GM23338 (cell line): ENCODE results near the gene CXCR5. TPM values are rescaled to one million over a fixed set of nuclear protein-coding genes. Genes with fewer than 3 reads are reported as not detected.

Experiments
- ATAC-seq: fragments of 200-7000 bp; cut with Tn5 transposase; 3 replicates; pipeline ENCODE4 v1.9.1; 2020
- DNase-seq: peaks from one replicate; pipeline ENCODE4 v3.0.0-alpha.2; 2015; ENCODE audit warnings: low spot score
- H2AFZ ChIP-seq: fragments of 200-600 bp; sonication (generic); 2 replicates; pipeline ENCODE4 v1.8.0; 2016; ENCODE audit warnings: antibody characterized with exemption, mild to moderate bottlenecking, moderate library complexity
- H3F3A ChIP-seq: fragments of 200-600 bp; sonication (generic); replicated peaks from 2 replicates; pipeline ENCODE4 v1.8.0; 2017; ENCODE audit warnings: antibody characterized with exemption, mixed run types, low read depth
- H3K27ac ChIP-seq: fragments of 200-600 bp; sonication (generic); 2 replicates; pipeline ENCODE4 v1.6.1; 2016; ENCODE audit warnings: low read depth
- H3K27me3 ChIP-seq: fragments of 200-600 bp; sonication (generic); 2 replicates; pipeline ENCODE4 v1.8.0; 2016; ENCODE audit warnings: mild to moderate bottlenecking, mixed run types, moderate library complexity; ENCODE audit not compliant: insufficient read depth
- H3K36me3 ChIP-seq: fragments of 200-600 bp; sonication (generic); 2 replicates; pipeline ENCODE4 v1.8.0; 2016; ENCODE audit warnings: mild to moderate bottlenecking; ENCODE audit not compliant: insufficient read depth
- H3K4me1 ChIP-seq: fragments of 200-600 bp; sonication (generic); 2 replicates; pipeline ENCODE4 v1.8.0; 2016; ENCODE audit warnings: mild to moderate bottlenecking, moderate library complexity; ENCODE audit not compliant: insufficient read depth
- H3K4me2 ChIP-seq: fragments of 200-600 bp; sonication (generic); 2 replicates; pipeline ENCODE4 v1.7.1; 2017; ENCODE audit warnings: mixed run types
- H3K4me3 ChIP-seq: fragments of 200-600 bp; sonication (generic); 2 replicates; pipeline ENCODE4 v1.6.1; 2016; ENCODE audit warnings: mixed run types
- H3K79me2 ChIP-seq: fragments of 200-600 bp; sonication (generic); replicated peaks from 2 replicates; pipeline ENCODE4 v1.8.0; 2017; ENCODE audit warnings: mild to moderate bottlenecking; ENCODE audit not compliant: insufficient read depth
- H3K9me2 ChIP-seq: fragments of 200-600 bp; sonication (generic); 2 replicates; pipeline ENCODE4 v1.8.0; 2017; ENCODE audit not compliant: insufficient read depth
- H4K20me1 ChIP-seq: fragments of 200-600 bp; sonication (generic); replicated peaks from 2 replicates; pipeline ENCODE4 v1.8.0; 2017; ENCODE audit warnings: mild to moderate bottlenecking; ENCODE audit not compliant: insufficient read depth
- H3K27ac Mint-ChIP-seq: 2 replicates; pipeline ENCODE4 v1.8.0; 2020; ENCODE audit warnings: inconsistent platforms, mild to moderate bottlenecking, moderate library complexity, mixed read lengths
- H3K27me3 Mint-ChIP-seq: 3 replicates; pipeline ENCODE4 v1.8.0; 2022; ENCODE audit warnings: low read depth, mild to moderate bottlenecking, moderate library complexity, mixed read lengths, inconsistent platforms; ENCODE audit not compliant: insufficient read depth, poor library complexity
- H3K36me3 Mint-ChIP-seq: 3 replicates; pipeline ENCODE4 v1.8.0; 2021; ENCODE audit warnings: low read depth, mild to moderate bottlenecking, inconsistent platforms, moderate library complexity, mixed read lengths
- H3K4me1 Mint-ChIP-seq: 3 replicates; pipeline ENCODE4 v1.8.0; 2020; ENCODE audit warnings: mild to moderate bottlenecking, inconsistent platforms, mixed read lengths
- H3K4me3 Mint-ChIP-seq: 3 replicates; pipeline ENCODE4 v1.8.0; 2021; ENCODE audit warnings: moderate library complexity, mild to moderate bottlenecking, inconsistent platforms, mixed read lengths
- H3K9me3 Mint-ChIP-seq: 3 replicates; pipeline ENCODE4 v1.8.0; 2020; ENCODE audit warnings: moderate library complexity, mild to moderate bottlenecking, inconsistent platforms, mixed read lengths
- CREB1 ChIP-seq: fragments of 250-450 bp; sonication (Bioruptor Pico); IDR thresholded peaks from 2 replicates; pipeline ENCODE4 v1.5.0; 2020; ENCODE audit warnings: low read depth, mild to moderate bottlenecking, moderate library complexity
- CTCF ChIP-seq, 2 experiments: fragments of 200-600 bp in 1 of 2; sonication (generic) in 1 of 2; conservative IDR thresholded peaks; 2 replicates each; pipeline versions ENCODE4 v1.5.1 to v1.6.1; 2016 to 2017; ENCODE audit warnings: antibody characterized with exemption in 2 of 2, low read depth in 2 of 2, mild to moderate bottlenecking in 2 of 2, moderate library complexity in 1 of 2
- EZH2 ChIP-seq: fragments of 200-600 bp; sonication (generic); IDR thresholded peaks from one replicate; pipeline ENCODE4 v1.8.0; 2017; ENCODE audit warnings: antibody characterized with exemption, mild to moderate bottlenecking, low read depth; ENCODE audit not compliant: unreplicated experiment
- EZH2phosphoT487 ChIP-seq: fragments of 200-600 bp; sonication (generic); IDR thresholded peaks from one replicate; pipeline ENCODE4 v1.8.1; 2018; ENCODE audit warnings: antibody characterized with exemption; ENCODE audit not compliant: unreplicated experiment
- JUNB ChIP-seq: IDR thresholded peaks from one replicate; pipeline ENCODE4 v1.6.1; 2016; ENCODE audit warnings: antibody characterized with exemption; ENCODE audit not compliant: unreplicated experiment
- NANOG ChIP-seq: IDR thresholded peaks from 2 replicates; pipeline ENCODE4 v1.6.1; 2016; ENCODE audit warnings: antibody characterized with exemption, borderline replicate concordance
- POLR2AphosphoS5 ChIP-seq: IDR thresholded peaks from 2 replicates; pipeline ENCODE4 v1.6.1; 2016; ENCODE audit warnings: antibody characterized with exemption, low read depth
- REST ChIP-seq: IDR thresholded peaks from one replicate; pipeline ENCODE4 v1.6.1; 2018; ENCODE audit warnings: antibody characterized with exemption; ENCODE audit not compliant: unreplicated experiment
- STAT1 ChIP-seq: IDR thresholded peaks from one replicate; pipeline ENCODE4 v1.6.1; 2016; ENCODE audit warnings: antibody characterized with exemption; ENCODE audit not compliant: unreplicated experiment
- ZNF114 ChIP-seq: fragments of 250-450 bp; sonication (Bioruptor Pico); IDR thresholded peaks from 2 replicates; pipeline ENCODE4 v1.5.0; 2020; ENCODE audit warnings: mild to moderate bottlenecking, moderate library complexity
- ZNF331 ChIP-seq: fragments of 250-450 bp; sonication (Bioruptor Pico); IDR thresholded peaks from 2 replicates; pipeline ENCODE4 v1.5.0; 2020; ENCODE audit warnings: low read depth, mild to moderate bottlenecking, moderate library complexity
- ZNF462 ChIP-seq: fragments of 250-450 bp; sonication (Bioruptor Pico); IDR thresholded peaks from 2 replicates; pipeline ENCODE4 v1.5.0; 2020; ENCODE audit warnings: mild to moderate bottlenecking, moderate library complexity
- polyA plus RNA-seq: library from polyadenylated mRNA; unstranded; fragments of >200 nt; fragmentation: Nextera tagmentation; extraction: Ambion mirVana; gene quantifications from 2 replicates; pipeline ENCODE4 v1.2.1, GENCODE V29; 2016
- total RNA-seq: library from RNA; depleted of rRNA; stranded (reverse); fragments of >200 nt; shearing (Covaris generic); gene quantifications from 2 replicates; pipeline ENCODE4 v1.2.3, GENCODE V29; 2014
- TF ChIP-seq, protein P1 (sequence below): IDR thresholded peaks from 2 replicates; pipeline ENCODE4 v1.6.1; 2016; ENCODE audit warnings: antibody characterized with exemption

Gene CXCR5
- total and polyA plus RNA-seq, 2 experiments from 2014 or later: 0.18 TPM; not detected in 1

- peaks cover 76% of the 10 kb centered on the region for H3K36me3 Mint-ChIP-seq
- peaks cover 34% of the 10 kb centered on the region for H3K4me1 Mint-ChIP-seq
- no peak overlapping the region for H3K4me3 ChIP-seq
- H3K4me3 Mint-ChIP-seq: no peak overlapping the region
- H4K20me1 ChIP-seq: peaks cover 19% of the 10 kb centered on the region
- 0 out of 2 replicates have a peak, but pooled peaks cover 9% of the 10 kb centered on the region for H3F3A ChIP-seq
- H3K9me2 ChIP-seq: no peaks in the 10 kb centered on the region
- DNase-seq (no peak), ATAC-seq (no peak)
- no peaks in the 10 kb centered on the region for H3K27me3 ChIP-seq
- H3K4me2 ChIP-seq: no peak overlapping the region
- no peak overlapping the region for H2AFZ ChIP-seq
- H3K9me3 Mint-ChIP-seq: no peaks in the 10 kb centered on the region
- H3K27ac Mint-ChIP-seq: no peak overlapping the region
- no peak overlapping the region for H3K27ac ChIP-seq
- H3K79me2 ChIP-seq: peaks cover 36% of the 10 kb centered on the region
- H3K4me1 ChIP-seq: peaks cover 17% of the 10 kb centered on the region
- H3K36me3 ChIP-seq: peaks cover 16% of the 10 kb centered on the region; the same call in 1 of the 2 replicates
- TF ChIP-seq POLR2AphosphoS5: no peak
- no peak for TF ChIP-seq NANOG
- TF ChIP-seq CREB1 (CRISPR knock-in tag): no peak
- TF ChIP-seq ZNF462 (CRISPR knock-in tag): no peak
- TF ChIP-seq ZNF331 (CRISPR knock-in tag): no peak
- TF ChIP-seq EZH2phosphoT487: no peak
- TF ChIP-seq EZH2: no peak
- TF ChIP-seq, protein P1, sequence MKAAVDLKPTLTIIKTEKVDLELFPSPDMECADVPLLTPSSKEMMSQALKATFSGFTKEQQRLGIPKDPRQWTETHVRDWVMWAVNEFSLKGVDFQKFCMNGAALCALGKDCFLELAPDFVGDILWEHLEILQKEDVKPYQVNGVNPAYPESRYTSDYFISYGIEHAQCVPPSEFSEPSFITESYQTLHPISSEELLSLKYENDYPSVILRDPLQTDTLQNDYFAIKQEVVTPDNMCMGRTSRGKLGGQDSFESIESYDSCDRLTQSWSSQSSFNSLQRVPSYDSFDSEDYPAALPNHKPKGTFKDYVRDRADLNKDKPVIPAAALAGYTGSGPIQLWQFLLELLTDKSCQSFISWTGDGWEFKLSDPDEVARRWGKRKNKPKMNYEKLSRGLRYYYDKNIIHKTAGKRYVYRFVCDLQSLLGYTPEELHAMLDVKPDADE: no peak
- no peak for TF ChIP-seq STAT1
- TF ChIP-seq JUNB: no peak
- TF ChIP-seq ZNF114: no peak
- TF ChIP-seq CTCF (conservative IDR thresholded peaks at IDR 0.05; ENCODE audit: low read depth in 2 of 2): no peak
- TF ChIP-seq REST: no peak
- H3K27me3 Mint-ChIP-seq: peaks cover 18% of the 10 kb centered on the region
These were observed 19.7 kb downstream of the CXCR5 start for GRCh38 chr11:118903204-118904015.
